Body of pancreas (tissue), 4 donors: ENCODE results near the gene GORASP1. TPM values are rescaled to one million over a fixed set of nuclear protein-coding genes. Genes with fewer than 3 reads are reported as not detected.

Source experiments
- ATAC-seq: fragments of 150-250 bp; one replicate; pipeline ENCODE4 v1.9.1; 2016
- DNase-seq, 4 donors: peaks; one replicate each; pipeline ENCODE4 v3.0.0-alpha.2; 2019
- H3K27ac ChIP-seq, 4 donors: fragments of 200-600 bp; sonication (generic); 1 replicate in 3 of 4; 2 replicates in 1 of 4; pipeline versions ENCODE4 v1.5.1 to v1.6.1; 2016 to 2019; ENCODE audit warnings: mild to moderate bottlenecking in 1 of 4, mixed read lengths in 1 of 4, moderate library complexity in 1 of 4
- H3K27me3 ChIP-seq, 2 donors: fragments of 200-600 bp; sonication (generic); one replicate each; pipeline ENCODE4 v1.6.0; 2016; ENCODE audit warnings: mild to moderate bottlenecking in 1 of 2
- H3K36me3 ChIP-seq, 2 donors: fragments of 200-600 bp; sonication (generic); replicated peaks in 1 of 2; 2 replicates each; pipeline ENCODE4 v1.5.1; 2016; ENCODE audit warnings: low read depth in 2 of 2; ENCODE audit not compliant: insufficient read depth in 1 of 2
- H3K4me1 ChIP-seq: fragments of 200-600 bp; sonication (generic); one replicate; pipeline ENCODE4 v1.6.0; 2016
- H3K4me3 ChIP-seq, 2 donors: fragments of 200-600 bp; sonication (generic); 1 replicate in 1 of 2; 2 replicates in 1 of 2; pipeline ENCODE4 v1.5.1; 2016 to 2019
- H3K9me3 ChIP-seq, 3 donors: fragments of 200-600 bp; sonication (generic); 1 replicate in 2 of 3; 2 replicates in 1 of 3; pipeline ENCODE4 v1.5.1; 2016
- POLR2A ChIP-seq, 3 donors: fragments of 450-650 bp; IDR thresholded peaks; one replicate each; pipeline ENCODE4 v1.6.1; 2016; ENCODE audit warnings: antibody characterized with exemption in 3 of 3, mild to moderate bottlenecking in 2 of 3
- WGBS, 2 donors: methylation state at CpG; one replicate each; pipeline ENCODE4 v1.1.5; 2017; 5-methylcytosine and 5-hydroxymethylcytosine counted together
- intact Hi-C: fragments of 100-400 bp; cut with DNase I; formaldehyde crosslinking; loops from one replicate; pipeline ENCODE4 v1.15.1; 2023
- total RNA-seq, 2 donors: library from RNA; depleted of rRNA; stranded (reverse); fragments of >200 nt; gene quantifications; one replicate each; pipeline ENCODE4 v1.1.0, GENCODE V29; 2016
- TF ChIP-seq, protein P1 (sequence below), 7 experiments: fragments of 450-650 bp in 4 of 7; fragments of 200-600 bp in 3 of 7; sonication (generic) in 3 of 7; IDR thresholded peaks; one replicate each; pipeline ENCODE4 v1.5.1; 2016 to 2019; ENCODE audit warnings: antibody characterized with exemption in 7 of 7

The GORASP1 gene
- total RNA-seq, 2 donors from 2014 or later, result 38.4 to 53.1 TPM

DNA sequence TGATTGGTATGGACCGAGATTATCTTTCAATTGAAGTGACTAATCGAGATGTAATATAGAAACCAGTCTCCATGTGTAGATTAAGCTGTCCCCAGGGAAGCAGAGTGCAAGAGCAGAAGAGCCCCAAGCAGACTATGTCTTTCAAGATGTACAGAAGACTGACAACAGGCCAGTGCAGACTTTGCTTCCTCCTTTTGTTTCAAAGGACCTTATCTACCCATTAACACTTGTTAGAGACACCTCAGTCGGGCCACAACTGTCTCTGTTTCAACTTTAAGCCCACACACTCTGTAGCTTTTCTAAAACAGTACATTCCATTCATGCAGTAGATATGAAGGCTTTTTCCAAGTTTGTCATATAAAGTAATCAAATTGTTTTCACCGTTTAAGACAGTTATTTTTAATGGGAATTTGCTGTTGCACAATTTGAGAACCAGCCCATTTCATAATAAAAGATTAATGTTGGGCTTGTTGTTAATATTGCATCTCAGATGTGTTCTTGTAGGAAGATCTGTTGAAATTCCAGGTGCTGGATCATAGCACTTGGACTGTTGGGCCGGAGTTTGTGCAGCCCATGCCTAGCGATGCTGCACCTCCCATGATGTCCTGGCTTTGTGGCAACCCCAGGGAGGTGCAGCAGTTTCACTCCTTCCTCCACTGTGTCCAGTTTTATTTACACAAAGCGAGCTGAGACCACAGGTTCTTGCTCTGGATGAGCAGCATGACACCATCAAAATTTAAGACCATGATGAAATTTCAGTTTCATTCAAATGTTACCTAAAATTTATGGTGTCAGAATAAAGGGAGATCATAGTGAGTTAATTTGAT, 12.4 kb downstream of the GORASP1 start:
- DNase-seq (no peak), ATAC-seq (no peak)
- Histone ChIP-seq H3K27me3 (no peaks in the 10 kb centered on the region), H3K27ac (peak overlapping the region in 1 of 4 donors; percentile 82), H3K36me3 (peaks cover 14 to 34% of the 10 kb centered on the region in 2 donors), H3K4me1 (peaks cover 29% of the 10 kb centered on the region), H3K4me3 (no peak overlapping the region), H3K9me3 (no peaks in the 10 kb centered on the region)
- 64 to 75% methylated on average over 7 of the region's 7 CpGs for WGBS, 2 donors
- intact Hi-C loops, result no loop called here
- TF ChIP-seq, protein P1, sequence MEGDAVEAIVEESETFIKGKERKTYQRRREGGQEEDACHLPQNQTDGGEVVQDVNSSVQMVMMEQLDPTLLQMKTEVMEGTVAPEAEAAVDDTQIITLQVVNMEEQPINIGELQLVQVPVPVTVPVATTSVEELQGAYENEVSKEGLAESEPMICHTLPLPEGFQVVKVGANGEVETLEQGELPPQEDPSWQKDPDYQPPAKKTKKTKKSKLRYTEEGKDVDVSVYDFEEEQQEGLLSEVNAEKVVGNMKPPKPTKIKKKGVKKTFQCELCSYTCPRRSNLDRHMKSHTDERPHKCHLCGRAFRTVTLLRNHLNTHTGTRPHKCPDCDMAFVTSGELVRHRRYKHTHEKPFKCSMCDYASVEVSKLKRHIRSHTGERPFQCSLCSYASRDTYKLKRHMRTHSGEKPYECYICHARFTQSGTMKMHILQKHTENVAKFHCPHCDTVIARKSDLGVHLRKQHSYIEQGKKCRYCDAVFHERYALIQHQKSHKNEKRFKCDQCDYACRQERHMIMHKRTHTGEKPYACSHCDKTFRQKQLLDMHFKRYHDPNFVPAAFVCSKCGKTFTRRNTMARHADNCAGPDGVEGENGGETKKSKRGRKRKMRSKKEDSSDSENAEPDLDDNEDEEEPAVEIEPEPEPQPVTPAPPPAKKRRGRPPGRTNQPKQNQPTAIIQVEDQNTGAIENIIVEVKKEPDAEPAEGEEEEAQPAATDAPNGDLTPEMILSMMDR (IDR thresholded peaks at IDR 0.05), result no peak

DNA sequence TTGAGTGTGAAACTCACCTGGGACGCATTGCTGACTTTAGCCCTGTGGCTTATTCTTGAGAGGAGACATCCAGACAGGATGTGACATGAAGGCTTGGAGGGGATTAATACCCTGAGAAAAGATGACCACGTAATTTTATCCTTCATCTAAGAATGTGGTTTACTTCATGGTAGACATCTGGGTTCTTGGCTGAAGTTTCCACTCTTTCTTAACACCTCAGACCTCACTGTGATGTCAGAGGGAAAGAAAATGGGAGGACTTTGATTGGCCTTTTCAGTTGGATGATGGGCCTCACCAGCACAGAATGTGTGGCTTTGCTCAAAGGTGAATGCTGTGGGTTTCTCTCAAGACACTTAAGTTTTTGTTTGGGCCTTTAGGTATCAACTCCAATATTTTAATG, 16.5 kb downstream of the GORASP1 start:
- Histone ChIP-seq H3K4me3 (no peak overlapping the region), H3K27ac (no peak overlapping the region), H3K4me1 (peaks cover 8% of the 10 kb centered on the region), H3K27me3 (no peaks in the 10 kb centered on the region), H3K9me3 (no peaks in the 10 kb centered on the region), H3K36me3 (peaks cover 6 to 26% of the 10 kb centered on the region in 2 donors)
- WGBS, 2 donors, result 83 to 90% methylated on average over 2 of the region's 2 CpGs
- intact Hi-C loops, result no loop called here
- DNase-seq (no peak), ATAC-seq (no peak)
- TF ChIP-seq, protein P1 (IDR thresholded peaks at IDR 0.05), result no peak
- no peak for TF ChIP-seq POLR2A (IDR thresholded peaks at IDR 0.05)

DNA sequence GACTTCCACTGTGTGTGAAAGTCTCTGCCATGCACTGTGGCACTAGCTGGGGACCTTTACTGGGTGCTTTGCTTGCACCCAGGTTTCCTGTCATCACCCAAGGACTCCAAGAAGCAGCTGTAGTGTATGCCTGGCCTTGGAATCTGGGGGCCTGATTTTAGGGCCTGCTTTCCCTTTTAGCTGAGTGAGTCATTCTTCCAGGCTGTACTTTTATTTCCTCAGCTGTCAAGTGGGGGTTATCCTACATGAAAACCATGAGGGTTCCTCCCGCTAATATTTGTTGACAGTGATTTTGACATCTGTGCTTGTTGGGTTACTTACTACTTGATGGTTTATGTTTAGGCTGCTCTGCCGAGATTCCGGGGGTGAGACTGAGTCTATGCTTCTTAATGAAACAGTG, 18.5 kb downstream of the GORASP1 start:
- H3K4me3 ChIP-seq, result no peak overlapping the region
- peaks cover 0 to 25% of the 10 kb centered on the region in 2 donors for H3K36me3 ChIP-seq
- H3K27ac ChIP-seq, result no peak overlapping the region
- H3K9me3 ChIP-seq, result no peaks in the 10 kb centered on the region
- WGBS, 2 donors, result 77 to 84% methylated on average over 3 of the region's 3 CpGs
- ATAC-seq (no peak), DNase-seq (no peak)
- no peaks in the 10 kb centered on the region for H3K4me1 ChIP-seq
- intact Hi-C loops, result no loop called here
- H3K27me3 ChIP-seq, result no peaks in the 10 kb centered on the region
- TF ChIP-seq, protein P1 (IDR thresholded peaks at IDR 0.05), result no peak

DNA sequence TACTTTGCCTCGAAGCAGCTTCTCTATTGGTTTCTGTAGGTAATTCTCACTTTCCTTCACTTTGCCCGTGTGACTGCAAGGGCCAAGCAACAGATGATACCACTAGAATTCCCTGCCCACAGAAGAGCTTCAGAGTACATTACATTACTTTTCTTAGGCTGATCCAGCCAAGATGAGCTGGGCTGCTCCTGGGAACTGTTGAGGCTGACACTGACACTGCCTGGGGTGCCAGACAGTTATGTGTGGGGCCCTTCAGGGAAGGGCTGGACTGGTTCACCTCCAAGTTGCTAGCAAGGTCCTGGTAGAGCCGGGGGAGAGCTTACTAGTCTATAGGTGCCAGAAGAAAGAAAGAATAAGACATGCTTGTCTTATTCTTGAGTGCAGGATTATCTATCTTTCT, 19.0 kb downstream of the GORASP1 start:
- ATAC-seq (no peak), DNase-seq (no peak)
- peaks cover 0 to 23% of the 10 kb centered on the region in 2 donors for H3K36me3 ChIP-seq
- H3K4me1 ChIP-seq, result no peaks in the 10 kb centered on the region
- H3K9me3 ChIP-seq, result no peaks in the 10 kb centered on the region
- no peak overlapping the region for H3K4me3 ChIP-seq
- intact Hi-C loops, result no loop called here
- WGBS, 2 donors, result 86% methylated on average over 3 of the region's 3 CpGs
- no peak overlapping the region for H3K27ac ChIP-seq
- H3K27me3 ChIP-seq, result no peaks in the 10 kb centered on the region
- no peak for TF ChIP-seq POLR2A (IDR thresholded peaks at IDR 0.05)
- TF ChIP-seq, protein P1 (IDR thresholded peaks at IDR 0.05), result no peak

DNA sequence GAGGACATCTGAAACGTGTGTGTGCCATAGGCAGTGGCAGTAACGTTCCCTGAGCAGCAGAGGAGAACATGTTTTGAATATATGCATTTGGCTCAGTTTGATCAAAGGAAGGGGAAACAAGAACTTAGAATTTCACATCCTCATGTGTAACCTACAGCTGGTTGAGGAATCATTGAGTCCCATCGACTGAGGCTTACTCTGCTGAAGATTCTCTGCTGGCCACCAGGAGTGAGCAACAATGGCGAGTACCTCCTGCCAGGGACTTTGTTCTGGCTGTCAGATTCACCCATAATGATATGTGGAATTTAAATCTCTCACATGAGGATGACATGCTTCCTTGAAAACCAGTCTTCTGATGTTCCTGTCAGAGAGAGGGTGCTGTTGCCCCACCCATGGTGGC, 21.3 kb downstream of the GORASP1 start:
- 85 to 86% methylated on average over 4 of the region's 4 CpGs for WGBS, 2 donors
- Histone ChIP-seq H3K36me3 (peaks cover 0 to 18% of the 10 kb centered on the region in 2 donors), H3K9me3 (no peaks in the 10 kb centered on the region), H3K4me3 (no peak overlapping the region), H3K4me1 (no peaks in the 10 kb centered on the region), H3K27me3 (no peaks in the 10 kb centered on the region), H3K27ac (no peak overlapping the region)
- TF ChIP-seq, protein P1 (IDR thresholded peaks at IDR 0.05), result no peak
- TF ChIP-seq POLR2A (IDR thresholded peaks at IDR 0.05), result no peak
- no peak for DNase-seq
- no peak for ATAC-seq
- intact Hi-C loops, result no loop called here
